ENCODE results near the gene CCDC137. TPM values are rescaled to one million over a fixed set of nuclear protein-coding genes. Genes with fewer than 3 reads are reported as not detected.

CCDC137 gene
- total and polyA plus RNA-seq, 12 donors: 7.5 to 46.0 (median 15.3) TPM

- Histone ChIP-seq H3K4me3 (no peak overlapping the region), H3K9me3 (replicated peaks in 1 of 3) (no peaks in the 10 kb centered on the region), H3K27me3 (no peaks in the 10 kb centered on the region), H3K36me3 (replicated peaks in 1 of 2) (peaks cover 0 to 34% of the 10 kb centered on the region in 2 donors), H3K4me1 (replicated peaks in 1 of 2) (peaks cover 22 to 30% of the 10 kb centered on the region in 2 donors), H3K27ac (no peak overlapping the region)
- TF ChIP-seq POLR2A (IDR thresholded peaks at IDR 0.05): no peak
- no peak for TF ChIP-seq CTCF (IDR thresholded peaks at IDR 0.05)
- intact Hi-C loops (cut with DNase I): no loop called here
- DNase-seq: no peak
- 93 to 96% (median 95%) methylated on average over 11 to 17 of the region's 17 CpGs for WGBS, 4 donors
These were observed 39.7 kb downstream of the CCDC137 start for GRCh38 chr17:81706232-81706611.

GRCh38 chr17:81706757-81707624 is 40.5 kb downstream of the CCDC137 start:
- intact Hi-C loops (cut with DNase I): no loop called here
- WGBS, 4 donors: 89 to 96% (median 91%) methylated on average over 20 to 54 of the region's 54 CpGs
- Histone ChIP-seq H3K27me3 (no peaks in the 10 kb centered on the region), H3K9me3 (replicated peaks in 1 of 3) (no peaks in the 10 kb centered on the region), H3K4me3 (no peak overlapping the region), H3K27ac (no peak overlapping the region), H3K36me3 (replicated peaks in 1 of 2) (peaks cover 0 to 27% of the 10 kb centered on the region in 2 donors), H3K4me1 (replicated peaks in 1 of 2) (peaks cover 16 to 27% of the 10 kb centered on the region in 2 donors)
- DNase-seq: no peak
- TF ChIP-seq POLR2A (IDR thresholded peaks at IDR 0.05): no peak
- no peak for TF ChIP-seq CTCF (IDR thresholded peaks at IDR 0.05)

GRCh38 chr17:81707725-81708646 is 41.4 kb downstream of the CCDC137 start:
- no peak overlapping the region for H3K27ac ChIP-seq
- intact Hi-C loops (cut with DNase I): no loop called here
- H3K4me1 ChIP-seq (replicated peaks in 1 of 2): peaks cover 18 to 27% of the 10 kb centered on the region in 2 donors
- H3K27me3 ChIP-seq: no peaks in the 10 kb centered on the region
- H3K4me3 ChIP-seq: no peak overlapping the region
- H3K9me3 ChIP-seq (replicated peaks in 1 of 3): no peaks in the 10 kb centered on the region
- no peak for TF ChIP-seq POLR2A (IDR thresholded peaks at IDR 0.05)
- TF ChIP-seq CTCF (IDR thresholded peaks at IDR 0.05): no peak
- peak in 1 of 7 donors; percentile 18 for DNase-seq
- peaks cover 0 to 27% of the 10 kb centered on the region in 2 donors for H3K36me3 ChIP-seq (replicated peaks in 1 of 2)
- 75 to 89% (median 86%) methylated on average over 4 to 25 of the region's 25 CpGs for WGBS, 4 donors

GRCh38 chr17:81708739-81709185 is 42.2 kb downstream of the CCDC137 start:
- no peak overlapping the region for H3K4me3 ChIP-seq
- peak in 1 of 7 donors; percentile 19 for DNase-seq
- TF ChIP-seq POLR2A (IDR thresholded peaks at IDR 0.05) (no peak), CTCF (IDR thresholded peaks at IDR 0.05) (no peak)
- H3K27me3 ChIP-seq: no peaks in the 10 kb centered on the region
- peaks cover 21 to 35% of the 10 kb centered on the region in 2 donors for H3K4me1 ChIP-seq (replicated peaks in 1 of 2)
- H3K9me3 ChIP-seq (replicated peaks in 1 of 3): no peaks in the 10 kb centered on the region
- H3K36me3 ChIP-seq (replicated peaks in 1 of 2): peaks cover 0 to 27% of the 10 kb centered on the region in 2 donors
- no peak overlapping the region for H3K27ac ChIP-seq
- intact Hi-C loops (cut with DNase I): no loop called here
- 71 to 91% (median 87%) methylated on average over 3 to 17 of the region's 17 CpGs for WGBS, 4 donors
